Stimulated activated naive CD4-positive, alpha-beta T cell (primary cell): Measurements from ENCODE around the gene NBEAL2.

Experiments used
- DNase-seq, 6 experiments: peaks; one replicate each; lab custom pipeline; 2025; lab: John Stamatoyannopoulos, UW

NBEAL2 gene

GRCh38 chr3:47047069-47047468 lies 67.6 kb downstream of the NBEAL2 start:
- DNase-seq = no peak

- DNase-seq = no peak
These were observed 68.2 kb downstream of the NBEAL2 start for GRCh38 chr3:47047673-47048072.

DNA sequence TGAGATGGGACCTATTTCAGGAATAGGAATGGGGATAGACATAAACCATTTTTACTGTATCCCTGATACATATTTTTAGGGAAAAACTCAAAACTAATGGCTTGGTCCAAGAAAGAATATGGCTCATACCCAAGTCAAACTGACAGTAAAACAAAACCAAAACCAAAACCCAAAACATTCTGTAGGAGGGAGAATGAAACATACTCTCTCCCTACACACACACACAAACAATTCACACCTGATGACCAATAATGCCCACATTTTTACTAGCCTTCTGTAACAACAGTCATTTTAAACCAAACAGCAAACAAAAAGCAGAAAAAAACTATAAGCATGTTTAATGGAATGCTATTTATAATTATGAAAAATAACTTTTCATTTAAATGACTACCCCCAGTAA lies 74.9 kb downstream of the NBEAL2 start:
- DNase-seq = no peak

- no peak for DNase-seq
These were observed 77.2 kb downstream of the NBEAL2 start for GRCh38 chr3:47056705-47057104.

- peak in 5 of 6 experiments; percentile 2 to 62 (median 57) for DNase-seq
These were observed 77.8 kb downstream of the NBEAL2 start for GRCh38 chr3:47057212-47057671.
